Fibroblast of villous mesenchyme (primary cell): ENCODE measurements around the gene ZCCHC2. TPM values are rescaled to one million over a fixed set of nuclear protein-coding genes. Genes with fewer than 3 reads are reported as not detected.
A peak's percentile ranks its signal among the peaks of the same experiment; 100 is the strongest.

ENCODE experiments used
- DNase-seq: peaks from one replicate; pipeline ENCODE4 v3.0.0-alpha.2; 2010; ENCODE audit warnings: low read depth
- H3K4me3 ChIP-seq: 2 replicates; pipeline ENCODE4 v1.5.1; 2011; ENCODE audit warnings: low read depth, mild to moderate bottlenecking, low read length
- CTCF ChIP-seq: IDR thresholded peaks from 2 replicates; pipeline ENCODE4 v1.5.1; 2012; ENCODE audit warnings: low read depth, mild to moderate bottlenecking, low read length; ENCODE audit not compliant: insufficient read depth
- total RNA-seq: library from RNA; depleted of rRNA; stranded (reverse); fragments of >200 nt; gene quantifications from 2 replicates; pipeline ENCODE4 v1.2.3, GENCODE V29; 2012

ZCCHC2 gene
- total RNA-seq, 1 donor, result 9.5 TPM

GRCh38 chr18:62498616-62499262 is 24.1 kb upstream of the ZCCHC2 start:
- no peak for TF ChIP-seq CTCF
- no peak overlapping the region for H3K4me3 ChIP-seq
- DNase-seq, result no peak

GRCh38 chr18:62499263-62499650 is 23.6 kb upstream of the ZCCHC2 start:
- TF ChIP-seq CTCF, result no peak
- no peak for DNase-seq
- no peak overlapping the region for H3K4me3 ChIP-seq

GRCh38 chr18:62500174-62500573 is 22.7 kb upstream of the ZCCHC2 start:
- no peak for TF ChIP-seq CTCF

GRCh38 chr18:62500966-62501591 is 21.7 kb upstream of the ZCCHC2 start:
- H3K4me3 ChIP-seq, result no peak overlapping the region
- TF ChIP-seq CTCF, result no peak
- no peak for DNase-seq

More at GRCh38 chr18:62500174-62500573, 22.7 kb upstream of the ZCCHC2 start:
- H3K4me3 ChIP-seq, result no peak overlapping the region
- no peak for DNase-seq

- peak overlapping the region; percentile 54 for H3K4me3 ChIP-seq
- no peak for TF ChIP-seq CTCF
- DNase-seq, result peak; percentile 58
These were observed 16.9 kb upstream of the ZCCHC2 start for GRCh38 chr18:62505669-62506494.

GRCh38 chr18:62506495-62507143 is 16.2 kb upstream of the ZCCHC2 start:
- peak overlapping the region; percentile 54 for H3K4me3 ChIP-seq
- DNase-seq, result no peak
- TF ChIP-seq CTCF, result no peak
